H1 (cell line): ENCODE results near the gene FAM131A. TPM values are rescaled to one million over a fixed set of nuclear protein-coding genes. Genes with fewer than 3 reads are reported as not detected.

Experiments used
- CEBPB ChIP-seq: IDR thresholded peaks from 2 replicates; pipeline ENCODE4 v1.6.1; 2012; ENCODE audit warnings: low read depth, low read length
- CTBP2 ChIP-seq: IDR thresholded peaks from 2 replicates; pipeline ENCODE4 v1.7.0; 2011; ENCODE audit warnings: borderline replicate concordance, mild to moderate bottlenecking, moderate library complexity, mixed read lengths, low read length; ENCODE audit not compliant: insufficient read depth, insufficient read length
- JUND ChIP-seq: IDR thresholded peaks from 2 replicates; pipeline ENCODE4 v1.6.1; 2011; ENCODE audit warnings: mild to moderate bottlenecking, improper control_type of control experiment, low read length
- NRF1 ChIP-seq: IDR thresholded peaks from 2 replicates; pipeline ENCODE4 v1.6.1; 2011; ENCODE audit warnings: mild to moderate bottlenecking, low read depth, low read length, improper control_type of control experiment
- SP4 ChIP-seq: IDR thresholded peaks from 2 replicates; pipeline ENCODE4 v1.6.1; 2012; ENCODE audit warnings: low read length, inconsistent platforms
- polyA plus RNA-seq, 7 experiments: library from polyadenylated mRNA; depleted of rRNA in 3 of 7; stranded (reverse) in 5 of 7; unstranded in 2 of 7; fragments of >200 nt in 5 of 7; fragments of 200-250 nt in 2 of 7; gene quantifications; 1 replicate in 5 of 7; 2 replicates in 1 of 7; 4 replicates in 1 of 7; pipeline versions ENCODE4 v1.2.1 to v1.2.3, GENCODE V29; 2011 to 2013; ENCODE audit warnings: missing spikeins in 2 of 7, mixed read lengths in 2 of 7
- total RNA-seq: library from RNA; stranded (reverse); fragmentation: NEBNext Ultra II Directional; extraction: Animal tissue kit (Norgen Biotek cat#: 25700); gene quantifications from 2 replicates; pipeline ENCODE4 v1.2.1, GENCODE V29; 2021
- TF ChIP-seq, protein P1 (sequence below): fragments of 300-600 bp; sonication (generic); IDR thresholded peaks from 2 replicates; pipeline ENCODE4 v1.7.1; 2012; ENCODE audit warnings: low read length, moderate library complexity, mild to moderate bottlenecking, inconsistent platforms; ENCODE audit not compliant: insufficient replicate concordance

FAM131A gene
- total and polyA plus RNA-seq, 2 of the 8 experiments (the other 6 are each of a cell fraction or from before 2014, with no cell fraction given), result 16.0 to 21.9 TPM

DNA sequence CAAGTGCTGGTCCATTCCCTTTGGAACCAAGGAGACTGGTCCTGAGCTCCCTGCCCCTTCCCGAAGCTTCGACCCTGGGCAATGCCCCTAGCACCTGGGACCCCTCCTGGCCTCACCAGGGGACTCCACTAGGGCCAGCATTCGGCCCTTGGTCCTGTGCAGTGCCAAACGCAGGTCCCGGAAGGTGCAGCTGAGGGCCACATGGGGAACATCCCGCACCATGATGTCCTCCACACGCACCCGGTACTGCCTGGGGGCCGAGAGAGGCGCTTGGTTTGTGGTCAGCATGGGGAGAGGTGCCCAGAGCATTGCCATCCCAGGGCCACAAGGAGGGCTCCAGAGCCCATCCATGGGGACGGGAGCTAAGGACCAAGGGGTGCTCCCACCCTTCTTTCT lies 16.1 kb downstream of the FAM131A start (continued):
- TF ChIP-seq, protein P1, sequence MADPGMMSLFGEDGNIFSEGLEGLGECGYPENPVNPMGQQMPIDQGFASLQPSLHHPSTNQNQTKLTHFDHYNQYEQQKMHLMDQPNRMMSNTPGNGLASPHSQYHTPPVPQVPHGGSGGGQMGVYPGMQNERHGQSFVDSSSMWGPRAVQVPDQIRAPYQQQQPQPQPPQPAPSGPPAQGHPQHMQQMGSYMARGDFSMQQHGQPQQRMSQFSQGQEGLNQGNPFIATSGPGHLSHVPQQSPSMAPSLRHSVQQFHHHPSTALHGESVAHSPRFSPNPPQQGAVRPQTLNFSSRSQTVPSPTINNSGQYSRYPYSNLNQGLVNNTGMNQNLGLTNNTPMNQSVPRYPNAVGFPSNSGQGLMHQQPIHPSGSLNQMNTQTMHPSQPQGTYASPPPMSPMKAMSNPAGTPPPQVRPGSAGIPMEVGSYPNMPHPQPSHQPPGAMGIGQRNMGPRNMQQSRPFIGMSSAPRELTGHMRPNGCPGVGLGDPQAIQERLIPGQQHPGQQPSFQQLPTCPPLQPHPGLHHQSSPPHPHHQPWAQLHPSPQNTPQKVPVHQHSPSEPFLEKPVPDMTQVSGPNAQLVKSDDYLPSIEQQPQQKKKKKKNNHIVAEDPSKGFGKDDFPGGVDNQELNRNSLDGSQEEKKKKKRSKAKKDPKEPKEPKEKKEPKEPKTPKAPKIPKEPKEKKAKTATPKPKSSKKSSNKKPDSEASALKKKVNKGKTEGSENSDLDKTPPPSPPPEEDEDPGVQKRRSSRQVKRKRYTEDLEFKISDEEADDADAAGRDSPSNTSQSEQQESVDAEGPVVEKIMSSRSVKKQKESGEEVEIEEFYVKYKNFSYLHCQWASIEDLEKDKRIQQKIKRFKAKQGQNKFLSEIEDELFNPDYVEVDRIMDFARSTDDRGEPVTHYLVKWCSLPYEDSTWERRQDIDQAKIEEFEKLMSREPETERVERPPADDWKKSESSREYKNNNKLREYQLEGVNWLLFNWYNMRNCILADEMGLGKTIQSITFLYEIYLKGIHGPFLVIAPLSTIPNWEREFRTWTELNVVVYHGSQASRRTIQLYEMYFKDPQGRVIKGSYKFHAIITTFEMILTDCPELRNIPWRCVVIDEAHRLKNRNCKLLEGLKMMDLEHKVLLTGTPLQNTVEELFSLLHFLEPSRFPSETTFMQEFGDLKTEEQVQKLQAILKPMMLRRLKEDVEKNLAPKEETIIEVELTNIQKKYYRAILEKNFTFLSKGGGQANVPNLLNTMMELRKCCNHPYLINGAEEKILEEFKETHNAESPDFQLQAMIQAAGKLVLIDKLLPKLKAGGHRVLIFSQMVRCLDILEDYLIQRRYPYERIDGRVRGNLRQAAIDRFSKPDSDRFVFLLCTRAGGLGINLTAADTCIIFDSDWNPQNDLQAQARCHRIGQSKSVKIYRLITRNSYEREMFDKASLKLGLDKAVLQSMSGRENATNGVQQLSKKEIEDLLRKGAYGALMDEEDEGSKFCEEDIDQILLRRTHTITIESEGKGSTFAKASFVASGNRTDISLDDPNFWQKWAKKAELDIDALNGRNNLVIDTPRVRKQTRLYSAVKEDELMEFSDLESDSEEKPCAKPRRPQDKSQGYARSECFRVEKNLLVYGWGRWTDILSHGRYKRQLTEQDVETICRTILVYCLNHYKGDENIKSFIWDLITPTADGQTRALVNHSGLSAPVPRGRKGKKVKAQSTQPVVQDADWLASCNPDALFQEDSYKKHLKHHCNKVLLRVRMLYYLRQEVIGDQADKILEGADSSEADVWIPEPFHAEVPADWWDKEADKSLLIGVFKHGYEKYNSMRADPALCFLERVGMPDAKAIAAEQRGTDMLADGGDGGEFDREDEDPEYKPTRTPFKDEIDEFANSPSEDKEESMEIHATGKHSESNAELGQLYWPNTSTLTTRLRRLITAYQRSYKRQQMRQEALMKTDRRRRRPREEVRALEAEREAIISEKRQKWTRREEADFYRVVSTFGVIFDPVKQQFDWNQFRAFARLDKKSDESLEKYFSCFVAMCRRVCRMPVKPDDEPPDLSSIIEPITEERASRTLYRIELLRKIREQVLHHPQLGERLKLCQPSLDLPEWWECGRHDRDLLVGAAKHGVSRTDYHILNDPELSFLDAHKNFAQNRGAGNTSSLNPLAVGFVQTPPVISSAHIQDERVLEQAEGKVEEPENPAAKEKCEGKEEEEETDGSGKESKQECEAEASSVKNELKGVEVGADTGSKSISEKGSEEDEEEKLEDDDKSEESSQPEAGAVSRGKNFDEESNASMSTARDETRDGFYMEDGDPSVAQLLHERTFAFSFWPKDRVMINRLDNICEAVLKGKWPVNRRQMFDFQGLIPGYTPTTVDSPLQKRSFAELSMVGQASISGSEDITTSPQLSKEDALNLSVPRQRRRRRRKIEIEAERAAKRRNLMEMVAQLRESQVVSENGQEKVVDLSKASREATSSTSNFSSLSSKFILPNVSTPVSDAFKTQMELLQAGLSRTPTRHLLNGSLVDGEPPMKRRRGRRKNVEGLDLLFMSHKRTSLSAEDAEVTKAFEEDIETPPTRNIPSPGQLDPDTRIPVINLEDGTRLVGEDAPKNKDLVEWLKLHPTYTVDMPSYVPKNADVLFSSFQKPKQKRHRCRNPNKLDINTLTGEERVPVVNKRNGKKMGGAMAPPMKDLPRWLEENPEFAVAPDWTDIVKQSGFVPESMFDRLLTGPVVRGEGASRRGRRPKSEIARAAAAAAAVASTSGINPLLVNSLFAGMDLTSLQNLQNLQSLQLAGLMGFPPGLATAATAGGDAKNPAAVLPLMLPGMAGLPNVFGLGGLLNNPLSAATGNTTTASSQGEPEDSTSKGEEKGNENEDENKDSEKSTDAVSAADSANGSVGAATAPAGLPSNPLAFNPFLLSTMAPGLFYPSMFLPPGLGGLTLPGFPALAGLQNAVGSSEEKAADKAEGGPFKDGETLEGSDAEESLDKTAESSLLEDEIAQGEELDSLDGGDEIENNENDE, result no peak
- TF ChIP-seq NRF1 (no peak), CEBPB (no peak), SP4 (no peak), JUND (no peak), CTBP2 (no peak)
- TF ChIP-seq, all 59 proteins: peak for 0
